Measurements from ENCODE around the gene SHISA9.

- TF ChIP-seq CTCF (IDR thresholded peaks at IDR 0.05; ENCODE audit: low read depth, low read length) (no peak), EZH2phosphoT487 (IDR thresholded peaks at IDR 0.05; ENCODE audit: low read depth) (no peak)
Measured at GRCh38 chr16:13093661-13094060, 192.3 kb downstream of the SHISA9 start.
